Bronchial epithelial cell (primary cell): Measurements from ENCODE around the gene LACC1. TPM values are rescaled to one million over a fixed set of nuclear protein-coding genes. Genes with fewer than 3 reads are reported as not detected.

Experiments used
- DNase-seq: peaks from one replicate; pipeline ENCODE4 v3.0.0-alpha.2; 2010; ENCODE audit warnings: low read depth
- FAIRE-seq: peaks from 2 replicates; lab custom pipeline; 2011; peaks lifted over from hg19 to GRCh38; lab: Jason Lieb, UNC
- H3K27me3 ChIP-seq: 2 replicates; pipeline ENCODE4 v1.5.1; 2011; ENCODE audit warnings: low read length; ENCODE audit not compliant: control insufficient read depth, insufficient read depth
- H3K36me3 ChIP-seq: 2 replicates; pipeline ENCODE4 v1.5.1; 2011; ENCODE audit warnings: low read length; ENCODE audit not compliant: control insufficient read depth, insufficient read depth
- H3K4me3 ChIP-seq: 2 replicates; pipeline ENCODE4 v1.5.1; 2011; ENCODE audit warnings: mild to moderate bottlenecking, low read depth, low read length, control low read depth
- total RNA-seq: library from RNA; depleted of rRNA; stranded (reverse); fragments of >200 nt; gene quantifications from 2 replicates; pipeline ENCODE4 v1.2.1, GENCODE V29; 2014
- TF ChIP-seq, protein P1 (sequence below): IDR thresholded peaks from 2 replicates; pipeline ENCODE4 v1.5.1; 2011; ENCODE audit warnings: mild to moderate bottlenecking, moderate library complexity, low read length, control low read depth, inconsistent platforms; ENCODE audit not compliant: insufficient read depth, severe bottlenecking

LACC1 gene
- total RNA-seq, 1 donor from 2014 or later: 6.1 TPM

DNA sequence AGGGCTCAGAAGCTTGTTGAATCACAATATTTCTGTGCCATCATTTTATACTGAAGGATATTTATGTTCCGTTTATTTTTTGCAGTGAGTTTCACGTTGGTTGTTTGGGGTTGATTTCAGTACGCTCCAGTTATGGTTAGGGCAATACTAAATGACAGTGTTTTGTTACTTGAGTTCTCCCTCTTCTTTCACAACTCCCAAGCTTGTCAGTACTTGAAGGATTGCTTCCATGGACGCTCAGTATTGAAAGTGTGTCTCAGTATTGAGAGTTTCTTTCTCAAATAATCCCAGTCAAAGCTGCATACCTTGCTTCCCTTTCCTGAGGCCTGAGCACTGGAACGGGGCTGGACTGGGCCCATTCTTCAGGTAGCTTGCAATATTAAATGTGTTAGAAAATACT lies 38.9 kb downstream of the LACC1 start:
- TF ChIP-seq, protein P1, sequence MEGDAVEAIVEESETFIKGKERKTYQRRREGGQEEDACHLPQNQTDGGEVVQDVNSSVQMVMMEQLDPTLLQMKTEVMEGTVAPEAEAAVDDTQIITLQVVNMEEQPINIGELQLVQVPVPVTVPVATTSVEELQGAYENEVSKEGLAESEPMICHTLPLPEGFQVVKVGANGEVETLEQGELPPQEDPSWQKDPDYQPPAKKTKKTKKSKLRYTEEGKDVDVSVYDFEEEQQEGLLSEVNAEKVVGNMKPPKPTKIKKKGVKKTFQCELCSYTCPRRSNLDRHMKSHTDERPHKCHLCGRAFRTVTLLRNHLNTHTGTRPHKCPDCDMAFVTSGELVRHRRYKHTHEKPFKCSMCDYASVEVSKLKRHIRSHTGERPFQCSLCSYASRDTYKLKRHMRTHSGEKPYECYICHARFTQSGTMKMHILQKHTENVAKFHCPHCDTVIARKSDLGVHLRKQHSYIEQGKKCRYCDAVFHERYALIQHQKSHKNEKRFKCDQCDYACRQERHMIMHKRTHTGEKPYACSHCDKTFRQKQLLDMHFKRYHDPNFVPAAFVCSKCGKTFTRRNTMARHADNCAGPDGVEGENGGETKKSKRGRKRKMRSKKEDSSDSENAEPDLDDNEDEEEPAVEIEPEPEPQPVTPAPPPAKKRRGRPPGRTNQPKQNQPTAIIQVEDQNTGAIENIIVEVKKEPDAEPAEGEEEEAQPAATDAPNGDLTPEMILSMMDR: no peak
- no peak for FAIRE-seq

DNA sequence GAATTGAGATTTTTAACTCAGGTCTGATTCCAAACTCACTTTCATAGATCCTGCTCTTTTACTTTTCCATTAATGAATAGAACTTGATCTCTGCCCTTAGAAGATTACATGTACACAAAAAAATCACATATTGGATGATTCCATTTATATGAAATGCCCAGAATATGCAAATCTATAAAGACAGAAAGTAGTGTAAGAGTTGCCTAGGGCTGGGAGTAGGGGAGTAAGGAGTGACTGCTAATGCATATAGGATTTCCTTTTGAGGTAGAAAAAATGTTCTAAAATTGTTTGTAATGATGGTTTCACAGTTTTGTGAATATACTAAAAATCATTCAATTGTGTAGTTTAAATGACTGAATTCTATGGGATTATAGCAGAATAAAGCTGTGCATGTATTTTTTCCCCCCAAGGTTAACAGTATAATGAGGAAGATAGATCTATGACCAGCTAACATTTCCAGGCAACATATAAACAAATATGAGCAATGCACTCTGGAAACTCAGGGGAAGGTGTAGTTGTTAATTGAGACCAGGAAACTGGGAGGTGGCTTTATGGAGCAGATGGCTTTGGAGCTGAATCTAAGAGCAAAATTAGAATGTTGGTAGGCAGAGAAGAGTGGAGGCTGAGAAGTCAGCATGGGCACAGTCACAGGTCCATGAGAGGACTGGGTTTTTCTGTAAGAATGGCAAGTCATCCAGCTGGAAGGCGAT lies 41.4 kb downstream of the LACC1 start:
- H3K36me3 ChIP-seq: no peaks in the 10 kb centered on the region
- TF ChIP-seq, protein P1: no peak
- DNase-seq (no peak), FAIRE-seq (no peak)
- H3K27me3 ChIP-seq: no peaks in the 10 kb centered on the region
- H3K4me3 ChIP-seq: no peak overlapping the region

More for the DNA sequence above, 38.9 kb downstream of the LACC1 start:
- DNase-seq: peak; percentile 73
- Histone ChIP-seq H3K27me3 (no peaks in the 10 kb centered on the region), H3K4me3 (no peak overlapping the region), H3K36me3 (no peaks in the 10 kb centered on the region)

DNA sequence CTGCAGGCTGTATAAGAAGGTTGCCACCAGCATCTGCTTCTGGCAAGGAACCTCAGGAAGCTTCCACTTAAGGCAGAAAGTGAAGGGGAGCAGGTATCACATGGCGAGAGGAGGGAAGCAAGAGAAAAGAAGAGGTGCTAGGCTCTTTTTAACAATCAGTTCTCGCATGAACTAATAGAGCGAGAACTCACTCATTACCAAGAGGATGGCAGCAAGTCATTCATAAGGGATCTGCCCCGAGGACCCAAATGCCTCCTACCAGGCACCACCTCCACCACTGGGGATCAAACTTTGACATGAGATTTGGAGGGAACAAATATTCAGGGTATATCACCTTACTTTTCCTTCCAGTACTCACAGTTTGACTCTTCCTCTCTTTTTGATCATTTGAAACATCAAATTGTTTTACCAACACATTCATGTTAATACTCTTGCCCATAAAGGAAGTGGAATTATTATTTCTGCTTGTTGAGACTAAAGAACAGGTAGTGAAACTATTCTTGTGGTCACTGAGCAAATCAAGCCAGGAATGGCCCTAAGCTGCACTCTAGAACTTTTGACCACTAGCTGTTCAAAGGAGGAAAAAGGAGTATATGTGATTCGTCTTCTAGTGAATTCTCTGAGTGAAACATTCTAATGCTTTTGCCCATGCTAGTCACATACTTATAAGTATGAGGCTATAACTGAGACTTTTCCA lies 45.0 kb downstream of the LACC1 start:
- no peaks in the 10 kb centered on the region for H3K27me3 ChIP-seq
- DNase-seq (no peak), FAIRE-seq (no peak)
- H3K4me3 ChIP-seq: no peak overlapping the region
- H3K36me3 ChIP-seq: no peaks in the 10 kb centered on the region
- TF ChIP-seq, protein P1: no peak

DNA sequence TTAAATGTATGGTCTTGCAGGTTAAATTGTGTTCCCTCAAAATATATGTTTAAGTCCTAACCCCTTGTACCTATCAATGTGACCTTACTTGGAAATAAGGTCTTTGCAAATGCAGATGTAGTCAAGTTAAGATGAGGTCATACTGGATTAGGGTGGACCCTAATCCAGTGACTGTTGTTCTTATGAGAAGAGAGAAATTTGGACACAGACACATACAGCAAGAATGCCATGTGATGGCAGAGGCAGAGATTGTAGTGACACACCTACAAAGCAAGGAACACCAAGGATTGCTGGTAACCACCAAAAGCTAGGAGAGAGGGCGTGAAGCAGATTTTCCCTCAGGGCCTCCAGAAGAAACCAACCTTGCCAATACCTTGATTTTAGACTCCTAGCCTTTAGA lies 50.2 kb downstream of the LACC1 start:
- H3K4me3 ChIP-seq: no peak overlapping the region
- FAIRE-seq (peak; percentile 13), DNase-seq (no peak)
- H3K36me3 ChIP-seq: no peaks in the 10 kb centered on the region
- H3K27me3 ChIP-seq: no peaks in the 10 kb centered on the region
- TF ChIP-seq, protein P1: no peak

DNA sequence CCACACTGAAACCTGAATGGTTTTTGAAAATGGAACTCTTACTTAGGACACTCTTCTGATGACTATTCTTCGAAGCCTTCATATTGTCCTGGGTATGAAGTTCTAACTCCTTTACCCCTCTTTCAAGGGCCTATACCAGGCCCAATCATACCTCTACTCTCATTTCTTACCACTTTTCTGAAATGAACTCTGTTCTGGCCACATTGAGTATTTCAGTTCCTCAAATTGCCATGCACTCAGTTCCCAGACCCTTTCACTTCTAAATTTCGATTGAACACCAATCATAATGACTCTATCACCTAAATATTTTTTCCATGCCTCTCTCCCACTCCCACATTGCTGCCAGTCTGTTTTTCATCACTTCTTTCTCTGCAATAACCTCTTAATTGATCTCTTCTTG lies 53.7 kb downstream of the LACC1 start:
- TF ChIP-seq, protein P1: no peak
- H3K36me3 ChIP-seq: no peaks in the 10 kb centered on the region
- FAIRE-seq: no peak
- H3K27me3 ChIP-seq: no peaks in the 10 kb centered on the region
- no peak for DNase-seq
- no peak overlapping the region for H3K4me3 ChIP-seq
